ENCODE data around the gene TTYH3. TPM values are rescaled to one million over a fixed set of nuclear protein-coding genes. Genes with fewer than 3 reads are reported as not detected.

Gene TTYH3
- total RNA-seq, 1 experiment from 2014 or later: 178 TPM

GRCh38 chr7:2649991-2650390 lies 18.2 kb downstream of the TTYH3 start:
- POLR2A ChIA-PET: no interaction called here
- no peaks in the 10 kb centered on the region for H3K9me3 Mint-ChIP-seq
- H3K36me3 Mint-ChIP-seq: peaks cover 18% of the 10 kb centered on the region
- TF ChIP-seq ZSCAN18 (CRISPR knock-in tag; IDR thresholded peaks at IDR 0.05) (no peak), ZNF317 (CRISPR knock-in tag; IDR thresholded peaks at IDR 0.05; ENCODE audit: borderline replicate concordance, low read depth) (no peak)
- H3K4me1 Mint-ChIP-seq: peaks cover 12% of the 10 kb centered on the region
- no peak overlapping the region for H3K4me3 Mint-ChIP-seq
- ATAC-seq: no peak
- H3K27me3 Mint-ChIP-seq (ENCODE audit: low read depth): no peaks in the 10 kb centered on the region
- DNase-seq (ENCODE audit: low spot score): no peak
- no peak overlapping the region for H3K27ac Mint-ChIP-seq
- CTCF ChIA-PET: interaction anchor here (0.9 to 2.1 kb wide), 3 partner anchors 12 to 82 kb away, joined by 3 to 9 read pairs (median 4); no protein-coding TSS in a partner anchor

- no peak for ATAC-seq
- Mint-ChIP-seq H3K27ac (peak overlapping the region; percentile 78), H3K36me3 (peaks cover 19% of the 10 kb centered on the region), H3K9me3 (no peaks in the 10 kb centered on the region), H3K27me3 (ENCODE audit: low read depth) (no peaks in the 10 kb centered on the region), H3K4me3 (no peak overlapping the region), H3K4me1 (peaks cover 7% of the 10 kb centered on the region)
- CTCF ChIA-PET: interaction anchor here (0.9 to 2.2 kb wide), 5 partner anchors 11 to 83 kb away, joined by 3 to 16 read pairs (median 5); no protein-coding TSS in a partner anchor
- POLR2A ChIA-PET: no interaction called here
- TF ChIP-seq ZMAT4 (CRISPR knock-in tag; IDR thresholded peaks at IDR 0.05): no peak
- TF ChIP-seq PRRX2 (CRISPR knock-in tag; IDR thresholded peaks at IDR 0.05): no peak
- TF ChIP-seq ZNF396 (CRISPR knock-in tag; IDR thresholded peaks at IDR 0.05; ENCODE audit: borderline replicate concordance): no peak
- no peak for TF ChIP-seq ZNF219 (CRISPR knock-in tag; IDR thresholded peaks at IDR 0.05; ENCODE audit: borderline replicate concordance)
- no peak for TF ChIP-seq GTF2I (CRISPR knock-in tag; conservative IDR thresholded peaks at IDR 0.05)
- no peak for TF ChIP-seq OVOL2 (CRISPR knock-in tag; IDR thresholded peaks at IDR 0.05; ENCODE audit: borderline replicate concordance)
- TF ChIP-seq ATF2 (CRISPR knock-in tag; IDR thresholded peaks at IDR 0.05; ENCODE audit: borderline replicate concordance, low read depth): no peak
- no peak for TF ChIP-seq ZBTB43 (CRISPR knock-in tag; IDR thresholded peaks at IDR 0.05)
- no peak for TF ChIP-seq ZBTB21 (CRISPR knock-in tag; IDR thresholded peaks at IDR 0.05; ENCODE audit: borderline replicate concordance)
- TF ChIP-seq ZNF121 (CRISPR knock-in tag; IDR thresholded peaks at IDR 0.05): no peak
- TF ChIP-seq KAT7 (CRISPR knock-in tag; IDR thresholded peaks at IDR 0.05; ENCODE audit: borderline replicate concordance): no peak
- no peak for TF ChIP-seq FOXP4 (CRISPR knock-in tag; IDR thresholded peaks at IDR 0.05)
- TF ChIP-seq ZNF532 (CRISPR knock-in tag; IDR thresholded peaks at IDR 0.05; ENCODE audit: borderline replicate concordance): no peak
- TF ChIP-seq RELA (CRISPR knock-in tag; IDR thresholded peaks at IDR 0.05; ENCODE audit: borderline replicate concordance): no peak
- TF ChIP-seq AFF4 (CRISPR knock-in tag; IDR thresholded peaks at IDR 0.05; ENCODE audit: borderline replicate concordance): no peak
- no peak for TF ChIP-seq CBFB (CRISPR knock-in tag; IDR thresholded peaks at IDR 0.05; ENCODE audit: low read depth)
- no peak for DNase-seq (ENCODE audit: low spot score)
These were observed 18.7 kb downstream of the TTYH3 start for GRCh38 chr7:2650451-2650850.
